SIG-M5 treated with dmso at 0.1 percent for 504 hours (cell line): ENCODE data around the gene CTNNA2.

Experiments
- DNase-seq: peaks from one replicate; lab custom pipeline; 2025; ENCODE audit not compliant: unreplicated experiment; lab: John Stamatoyannopoulos, UW

CTNNA2 gene

DNA sequence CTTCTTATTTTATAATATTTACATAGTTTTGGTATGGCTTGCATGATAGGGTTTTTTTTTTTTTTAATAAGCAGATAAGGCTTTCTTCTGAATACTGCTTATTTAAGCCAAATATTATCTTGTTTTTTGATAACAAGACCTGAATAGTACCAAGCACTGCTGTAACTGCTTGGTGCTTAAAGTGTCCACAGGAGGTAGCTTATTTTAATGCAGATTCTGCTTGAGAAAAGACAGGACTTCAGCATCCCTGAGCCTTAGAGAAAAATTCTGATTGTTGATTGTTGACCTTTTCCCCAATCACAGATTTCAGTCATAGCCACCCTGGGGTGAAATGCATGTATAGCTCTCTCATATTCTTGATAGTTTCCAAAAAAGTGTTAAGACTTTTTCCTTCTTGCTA, 336.4 kb downstream of the CTNNA2 start:
- DNase-seq = no peak

DNA sequence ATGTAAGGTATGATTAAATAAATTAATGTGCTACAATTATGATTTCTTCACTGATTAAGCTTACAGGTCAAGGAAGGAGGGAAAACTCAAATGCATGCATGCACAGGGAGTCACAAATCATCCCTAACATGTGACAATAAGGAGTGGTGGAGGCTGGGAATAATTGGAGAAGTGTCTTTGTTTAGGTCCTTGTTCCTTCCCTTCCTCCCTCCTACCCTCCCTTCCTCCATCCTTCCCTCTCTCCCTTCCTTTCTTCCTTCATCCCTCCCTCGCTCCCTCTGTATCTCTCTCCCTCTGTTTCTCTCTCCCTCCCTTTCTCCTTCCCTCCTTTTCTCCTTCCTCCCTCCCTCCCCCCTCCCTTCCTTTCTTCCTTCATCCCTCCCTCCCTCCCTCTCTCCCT, 337.1 kb downstream of the CTNNA2 start:
- no peak for DNase-seq

DNA sequence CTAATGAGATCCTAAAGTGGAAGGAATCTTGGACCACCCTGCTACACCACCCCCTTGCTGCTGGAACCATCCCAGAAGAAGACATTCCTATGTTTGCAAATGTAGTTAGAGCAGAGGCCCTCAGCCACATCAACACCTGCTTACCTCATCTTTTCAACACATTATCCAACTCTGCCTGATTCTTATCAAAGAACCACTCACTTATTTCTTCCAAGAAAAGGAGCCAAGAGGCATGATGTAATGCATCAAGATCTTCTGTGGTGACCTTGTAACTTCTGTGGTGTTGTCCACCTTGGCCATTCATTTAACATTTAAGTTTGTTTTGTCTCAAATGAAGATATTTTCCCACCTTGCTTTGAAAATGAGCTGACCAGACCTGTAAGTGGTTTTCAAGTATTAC, 338.1 kb downstream of the CTNNA2 start:
- DNase-seq = no peak

DNA sequence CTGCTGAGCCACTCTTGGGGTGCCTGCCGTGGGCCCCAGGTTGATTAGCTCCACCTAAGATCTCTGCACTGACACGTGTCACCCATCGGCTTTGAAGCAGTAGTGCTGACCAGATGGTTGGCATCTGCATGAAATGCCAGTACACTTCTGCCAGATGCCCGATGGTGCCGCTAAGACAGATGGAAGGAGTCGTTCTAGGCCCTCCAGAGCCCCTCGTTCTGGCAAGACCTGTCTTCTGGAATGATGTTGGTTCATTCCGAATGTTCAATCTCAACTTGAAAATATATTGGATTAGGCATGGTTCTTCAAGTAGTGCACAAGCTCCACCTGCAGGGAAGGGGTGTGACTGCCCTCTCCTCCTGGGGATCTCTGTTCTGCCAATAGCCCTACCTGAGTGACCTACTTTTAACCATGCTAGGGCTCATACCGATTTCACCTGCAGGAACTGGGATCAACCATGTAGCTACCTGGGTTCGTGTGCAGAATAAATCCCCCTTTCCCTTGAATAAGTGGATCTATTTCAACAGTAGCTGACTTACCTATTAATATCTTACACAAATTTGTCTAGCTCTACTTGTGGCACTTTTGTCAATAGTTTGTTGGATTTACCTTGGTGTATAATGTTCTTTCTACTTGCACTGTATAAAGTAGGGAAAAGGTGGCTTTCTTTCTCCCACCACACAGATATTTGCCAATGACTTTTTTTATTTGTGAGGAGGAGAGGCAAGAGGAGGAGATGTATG, 342.6 kb downstream of the CTNNA2 start:
- DNase-seq = no peak

DNA sequence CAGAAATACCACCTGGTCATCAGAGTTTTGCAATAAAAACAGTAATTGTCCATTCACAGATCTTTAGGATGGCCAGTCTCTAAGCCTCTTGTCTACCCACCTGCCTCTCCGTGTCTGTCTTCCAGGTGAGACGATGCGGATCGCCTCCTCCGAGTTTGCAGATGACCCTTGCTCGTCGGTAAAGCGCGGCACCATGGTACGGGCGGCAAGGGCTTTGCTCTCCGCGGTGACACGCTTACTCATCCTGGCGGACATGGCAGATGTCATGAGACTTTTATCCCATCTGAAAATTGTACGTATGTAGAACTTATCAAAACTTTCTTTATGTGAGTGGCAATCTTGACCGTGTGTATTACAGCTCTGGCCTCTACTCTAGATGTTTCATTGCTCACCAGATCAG, 345.0 kb downstream of the CTNNA2 start:
- DNase-seq = no peak

DNA sequence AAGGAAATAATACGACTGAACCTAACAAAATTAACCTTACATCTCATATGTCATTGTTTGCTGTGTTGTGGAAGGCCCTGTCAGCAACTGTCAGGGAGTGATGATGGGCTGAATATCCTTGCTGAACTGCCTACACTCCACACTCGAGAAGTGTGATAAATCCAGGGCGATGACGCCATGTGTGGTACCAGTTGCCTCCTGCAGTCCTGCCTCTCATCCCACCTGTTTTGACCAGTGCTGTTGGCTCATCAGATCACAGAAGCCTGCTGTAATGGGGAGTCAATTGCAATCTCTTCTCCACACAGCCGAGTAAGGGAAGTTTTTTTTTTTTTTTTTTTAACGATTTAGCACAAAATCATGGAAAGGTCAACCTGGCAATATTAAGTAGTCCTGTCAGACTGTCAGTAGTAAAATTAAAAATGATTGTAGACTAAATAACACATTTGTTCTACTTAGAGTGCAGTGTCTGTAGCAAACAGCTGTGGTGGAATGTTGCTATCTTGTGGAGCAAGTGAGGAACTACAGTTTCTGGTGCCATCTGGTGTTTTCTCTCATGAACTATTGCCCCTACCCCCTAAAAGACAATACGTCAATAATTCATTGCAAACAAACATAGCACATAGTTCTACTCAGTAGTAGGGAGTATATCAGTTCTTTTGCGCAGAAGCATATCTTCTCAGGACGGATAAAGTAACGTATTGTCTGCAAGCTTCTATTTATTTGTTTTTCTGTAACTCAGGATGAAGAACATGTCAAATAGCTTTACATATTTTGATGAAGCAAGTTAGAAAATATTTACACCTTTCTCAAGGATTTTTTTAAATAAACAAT, 347.6 kb downstream of the CTNNA2 start:
- peak; percentile 46 for DNase-seq

DNA sequence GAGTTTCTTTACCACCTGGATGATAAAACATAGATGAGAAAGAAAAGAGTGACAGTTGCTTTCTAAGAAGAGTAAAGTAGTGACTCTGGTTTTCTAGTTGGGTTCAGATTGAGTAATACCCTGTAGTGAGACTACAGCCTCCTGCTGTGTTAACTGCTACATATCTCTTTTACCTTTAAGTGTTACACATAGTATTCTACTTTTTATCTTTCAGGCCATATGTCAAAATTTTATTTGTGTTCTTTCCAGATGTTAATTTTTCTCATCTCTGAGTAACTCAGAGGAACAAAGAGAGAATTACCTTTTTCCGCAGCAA, 348.2 kb downstream of the CTNNA2 start:
- DNase-seq = peak; percentile 30

DNA sequence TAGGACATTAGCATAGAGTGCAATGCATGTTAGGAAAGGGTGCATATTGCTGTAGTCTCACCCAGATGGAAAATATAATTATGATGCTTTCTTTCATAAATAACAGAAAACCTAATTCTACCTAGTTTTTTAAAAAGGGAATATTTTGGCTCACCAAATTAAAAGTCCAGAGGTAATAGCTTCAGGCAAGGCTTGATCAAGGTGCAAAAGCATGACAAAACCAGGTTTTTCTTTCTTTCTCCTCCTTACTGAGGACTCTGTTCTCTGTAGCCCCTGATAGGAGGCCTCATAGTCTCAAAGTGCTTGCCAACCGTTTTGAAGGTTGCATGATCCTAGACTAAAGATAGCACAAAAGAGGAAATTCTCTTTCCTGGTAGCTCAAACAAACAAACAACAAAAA, 349.9 kb downstream of the CTNNA2 start:
- DNase-seq = peak; percentile 41

DNA sequence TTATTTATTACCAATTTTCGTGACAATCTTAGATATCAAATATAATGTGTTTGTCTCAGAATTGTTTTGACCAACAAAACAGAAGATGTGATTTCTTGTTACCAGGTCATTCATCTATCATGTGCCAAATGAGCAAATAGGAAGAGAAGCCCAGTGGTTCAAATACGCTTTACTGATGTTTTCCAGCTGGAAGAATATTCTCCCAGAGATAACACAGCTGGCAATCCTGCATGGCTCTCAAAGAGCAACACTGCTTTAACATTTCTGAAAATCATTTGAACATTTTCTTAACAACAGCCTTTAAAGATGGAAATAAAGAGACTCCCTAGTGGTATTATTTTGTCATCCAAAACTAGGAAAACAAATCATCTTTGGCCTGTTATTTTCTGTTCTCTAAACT, 359.8 kb downstream of the CTNNA2 start:
- DNase-seq = no peak

DNA sequence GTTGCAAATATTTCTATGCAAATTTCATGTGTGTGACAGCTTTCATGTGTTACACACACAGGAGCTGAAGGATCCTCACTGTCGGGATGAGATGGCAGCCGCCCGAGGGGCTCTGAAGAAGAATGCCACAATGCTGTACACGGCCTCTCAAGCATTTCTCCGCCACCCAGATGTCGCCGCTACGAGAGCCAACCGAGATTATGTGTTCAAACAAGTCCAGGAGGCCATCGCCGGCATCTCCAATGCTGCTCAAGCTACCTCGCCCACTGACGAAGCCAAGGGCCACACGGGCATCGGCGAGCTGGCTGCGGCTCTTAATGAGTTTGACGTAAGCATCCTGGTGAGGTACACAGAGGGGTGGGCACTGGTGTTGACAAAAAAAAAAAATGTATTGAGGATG, 361.2 kb downstream of the CTNNA2 start:
- no peak for DNase-seq

DNA sequence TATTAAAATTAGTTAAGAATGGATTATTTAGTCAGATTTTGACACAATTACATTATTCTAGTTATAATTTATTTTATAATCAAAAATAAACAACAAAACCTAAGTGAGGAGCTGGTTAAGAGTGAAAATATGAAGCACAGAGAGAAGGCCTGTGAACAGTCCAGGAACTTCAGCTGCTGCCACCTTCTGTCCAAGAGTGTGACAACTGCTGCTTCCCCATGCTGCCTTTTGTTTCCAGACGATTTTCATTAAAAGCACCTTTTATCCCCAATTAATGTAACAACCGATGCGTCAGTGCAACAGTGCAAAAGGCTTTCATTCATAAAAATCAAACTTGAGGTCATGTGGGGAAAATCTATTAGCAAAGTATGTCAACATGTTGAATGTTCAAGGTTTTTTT, 363.6 kb downstream of the CTNNA2 start:
- DNase-seq = peak; percentile 37

DNA sequence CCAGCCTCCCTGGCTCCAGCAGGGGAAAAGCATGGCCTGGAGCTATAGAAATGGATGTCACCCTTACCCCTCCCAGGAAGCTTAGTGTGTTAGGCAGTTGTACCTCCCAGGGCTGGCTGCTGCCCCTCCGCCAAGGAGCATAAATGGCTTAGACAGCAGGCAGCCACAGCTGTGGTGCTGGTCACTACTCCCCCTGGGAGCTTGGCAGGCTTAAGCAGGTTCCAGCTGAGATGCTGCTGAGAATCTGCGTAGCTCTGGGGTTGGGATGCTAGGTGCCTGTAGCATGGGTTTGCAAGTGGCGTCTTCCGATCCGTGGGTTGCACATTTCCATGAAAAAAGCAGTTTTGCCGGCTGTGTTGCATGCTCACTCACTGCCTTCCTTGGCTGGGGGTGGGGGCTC, 369.7 kb downstream of the CTNNA2 start:
- no peak for DNase-seq

DNA sequence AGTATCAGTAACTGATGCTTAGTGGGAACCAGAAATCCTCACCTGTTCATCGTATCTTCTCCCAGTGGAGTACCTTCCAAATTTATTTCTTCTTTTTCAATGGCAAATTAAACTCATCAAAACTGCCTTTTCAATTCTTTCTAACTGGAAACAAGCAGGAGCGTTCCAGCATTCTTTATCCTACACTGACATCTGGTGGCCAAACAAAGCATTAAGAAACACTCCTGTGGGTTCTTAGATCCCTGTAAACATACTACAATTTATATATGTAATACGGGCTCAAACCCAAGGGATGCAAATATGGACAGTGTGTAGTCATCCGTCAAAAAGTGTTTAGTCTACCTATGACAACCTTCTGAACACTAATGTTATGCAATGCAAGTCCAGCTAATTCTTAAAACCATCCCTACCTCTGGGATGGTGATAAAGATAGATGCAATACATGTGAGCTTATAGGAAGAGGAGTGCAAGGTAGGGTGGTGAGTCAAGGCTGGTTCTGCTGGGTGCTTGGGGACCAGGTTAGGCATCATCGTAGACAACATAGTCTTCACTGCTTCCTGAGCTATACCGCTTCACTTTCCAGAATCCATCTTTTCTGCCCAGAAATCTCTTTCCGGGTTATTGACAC, 375.0 kb downstream of the CTNNA2 start:
- DNase-seq = peak; percentile 58

DNA sequence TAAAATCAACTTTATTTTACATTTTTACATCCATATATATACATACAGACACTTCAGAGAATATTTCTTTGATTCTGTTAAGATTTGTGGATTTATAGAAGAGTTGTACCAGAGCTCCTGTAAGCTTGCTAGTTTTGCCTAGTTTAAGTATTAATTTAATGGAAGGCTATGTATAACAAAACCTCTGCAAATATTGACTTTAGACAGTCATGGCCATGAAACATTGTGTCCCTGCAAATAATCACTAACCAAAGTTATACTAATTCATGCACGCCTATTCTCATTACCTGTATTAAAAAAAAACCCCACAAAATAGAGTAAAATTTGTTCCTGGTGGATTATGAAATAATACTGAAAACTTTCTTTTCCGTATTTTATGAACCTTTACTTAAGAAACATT, 379.3 kb downstream of the CTNNA2 start:
- no peak for DNase-seq

DNA sequence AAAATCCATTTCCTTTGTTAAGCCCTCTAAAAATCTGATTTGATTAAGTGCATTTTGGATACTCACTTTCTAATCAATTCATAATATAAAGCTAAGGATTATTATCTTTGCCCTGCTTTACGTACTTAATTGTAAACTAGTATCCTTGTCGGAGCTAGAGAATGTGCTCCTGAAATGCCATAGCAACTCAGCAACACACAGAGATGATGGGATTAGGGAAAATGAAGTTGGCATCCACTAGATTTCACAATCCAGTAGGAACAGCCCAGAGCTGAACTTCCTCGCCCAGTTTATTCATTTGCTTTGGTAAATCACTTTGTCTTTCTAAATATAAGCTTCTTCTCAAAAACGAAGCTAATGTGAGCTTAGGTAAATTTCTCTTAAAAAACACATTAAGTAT, 386.3 kb downstream of the CTNNA2 start:
- no peak for DNase-seq

DNA sequence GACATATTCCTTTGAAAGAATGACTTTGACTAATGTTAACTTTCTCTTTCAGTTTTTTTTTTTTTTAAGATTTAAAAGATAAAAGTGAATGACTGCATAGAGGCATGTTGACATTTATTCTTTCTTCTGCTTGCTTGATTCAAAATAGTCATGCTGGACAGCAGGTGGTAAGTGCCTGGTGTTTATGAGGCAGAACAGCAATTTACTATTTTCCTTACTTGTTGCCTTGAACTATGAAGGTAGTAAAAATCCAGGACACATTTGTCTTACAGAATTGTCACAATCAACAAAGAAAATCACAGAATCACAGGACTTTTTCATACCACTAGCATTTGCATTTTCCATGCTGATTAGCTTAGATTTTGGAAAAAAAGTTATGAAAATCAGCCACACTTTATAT, 388.3 kb downstream of the CTNNA2 start:
- no peak for DNase-seq

DNA sequence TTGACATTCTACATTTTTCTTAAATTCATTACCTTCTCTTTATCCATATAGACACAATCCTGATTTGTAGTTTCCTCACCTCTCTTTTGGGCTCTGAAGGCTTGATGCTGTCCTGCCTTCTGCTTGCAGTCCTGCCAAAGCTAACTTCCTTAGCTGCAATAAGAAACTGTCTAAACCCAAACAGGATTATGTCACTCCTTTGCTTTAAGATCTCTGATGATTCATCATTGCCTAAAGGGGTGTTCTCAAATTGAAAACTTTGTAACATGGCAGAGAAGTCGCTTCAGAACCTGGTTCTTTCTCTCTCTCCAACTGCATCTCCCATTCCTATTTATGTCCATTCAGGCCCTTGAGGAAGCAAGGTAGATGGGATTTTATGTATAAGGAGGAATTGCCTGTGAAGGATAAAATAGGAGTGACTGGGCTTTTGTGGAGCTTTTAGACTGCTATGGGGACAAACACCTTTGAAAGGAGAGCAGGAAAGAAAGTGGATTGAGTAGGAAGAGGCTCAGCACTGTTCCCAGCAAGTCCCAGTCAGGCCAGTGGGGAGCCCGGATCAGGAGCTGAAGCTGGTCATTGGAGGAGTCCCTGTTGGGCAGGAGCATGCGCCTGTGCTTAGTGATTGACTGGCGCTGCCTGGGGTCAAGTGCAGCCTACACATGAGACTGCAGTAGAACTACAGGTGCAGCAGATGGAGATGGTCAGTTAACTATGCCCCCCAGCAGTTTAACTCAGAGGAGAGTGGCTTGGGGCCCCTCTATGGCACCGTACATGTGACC, 390.6 kb downstream of the CTNNA2 start:
- DNase-seq = peak; percentile 12

DNA sequence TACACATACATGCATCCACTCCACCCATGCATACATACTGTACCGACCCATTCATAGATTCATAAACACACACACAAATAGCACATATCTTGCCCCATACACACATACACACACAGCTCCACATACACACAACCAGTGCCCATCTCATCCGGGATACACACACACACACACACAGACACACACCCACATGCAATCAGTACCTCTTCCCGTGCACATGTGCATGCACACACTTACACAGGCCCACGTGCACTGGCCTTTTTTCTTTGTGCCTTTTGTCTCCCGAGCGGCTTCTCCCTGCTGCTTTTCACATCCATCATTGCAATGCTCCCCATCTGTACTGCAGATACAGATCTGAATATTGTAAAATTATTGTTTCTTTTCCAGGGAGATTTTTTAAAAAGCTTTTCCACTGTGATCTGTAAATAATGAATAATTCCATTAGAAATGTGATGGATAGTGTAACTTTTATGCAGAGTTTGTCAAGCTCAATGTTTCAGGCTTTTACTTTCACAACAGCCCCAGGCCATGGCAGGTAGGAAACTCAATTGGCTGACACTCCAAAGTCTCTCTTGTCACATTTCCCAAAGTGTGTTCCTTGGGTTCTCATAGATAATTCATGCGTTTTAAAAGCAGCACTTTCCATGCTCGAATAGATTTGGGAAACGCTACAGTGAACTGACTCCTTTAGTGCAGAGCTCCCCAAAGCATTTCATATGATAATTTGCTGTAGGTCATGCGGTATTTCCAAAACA, 393.5 kb downstream of the CTNNA2 start:
- DNase-seq = no peak

DNA sequence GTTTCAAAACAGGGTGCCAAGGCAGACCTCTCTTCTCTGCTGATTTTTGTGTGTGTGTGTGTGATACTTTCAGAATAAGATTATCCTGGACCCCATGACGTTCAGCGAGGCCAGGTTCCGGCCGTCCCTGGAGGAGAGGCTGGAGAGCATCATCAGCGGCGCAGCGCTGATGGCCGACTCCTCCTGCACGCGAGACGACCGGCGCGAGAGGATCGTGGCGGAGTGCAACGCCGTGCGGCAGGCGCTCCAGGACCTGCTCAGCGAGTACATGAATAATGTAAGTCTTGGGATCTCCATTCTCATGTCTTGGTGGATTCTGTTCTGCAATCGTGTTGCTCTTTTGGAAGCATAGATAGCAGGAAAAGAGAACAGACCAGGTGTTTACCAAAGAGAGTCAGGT, 396.7 kb downstream of the CTNNA2 start:
- DNase-seq = no peak

DNA sequence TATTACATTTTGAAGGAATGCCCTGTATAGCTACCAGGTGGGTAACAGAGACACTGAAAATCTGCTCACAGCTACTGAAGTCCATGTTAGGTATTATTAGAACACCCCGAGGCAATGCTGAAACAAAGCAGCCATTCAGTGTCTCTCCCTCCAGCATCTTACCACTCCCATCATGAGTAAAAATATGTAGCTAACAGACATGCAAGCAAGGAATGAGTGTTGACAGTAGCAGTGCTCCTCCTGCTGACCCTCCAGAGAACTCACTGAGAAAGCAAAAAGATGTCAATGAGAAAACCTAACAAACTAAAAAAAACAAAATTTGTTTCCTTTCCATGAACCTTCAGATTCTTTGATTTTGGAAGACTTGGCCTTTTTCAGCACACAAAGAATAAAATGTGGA, 397.8 kb downstream of the CTNNA2 start:
- DNase-seq = no peak

DNA sequence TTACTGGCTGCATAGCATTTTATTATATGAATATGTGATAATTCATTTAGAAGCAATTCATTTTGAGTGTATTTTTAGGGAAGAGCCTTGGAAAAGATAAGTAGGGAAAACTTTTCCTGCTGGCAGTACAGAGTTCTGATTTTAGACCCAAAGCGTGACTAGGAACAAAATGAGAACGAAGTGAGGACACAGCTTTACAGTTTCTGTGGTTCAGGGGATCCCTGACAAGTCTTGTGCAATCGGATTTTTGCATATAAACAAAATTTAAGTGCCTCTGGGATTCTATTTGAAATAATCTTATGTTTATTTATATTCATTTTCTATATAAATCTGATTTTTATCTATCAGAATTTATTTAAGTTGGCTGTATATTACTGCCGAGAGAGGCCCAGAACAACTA, 402.6 kb downstream of the CTNNA2 start:
- DNase-seq = no peak
